ENCODE data around the gene AFF3.

The AFF3 gene

DNA sequence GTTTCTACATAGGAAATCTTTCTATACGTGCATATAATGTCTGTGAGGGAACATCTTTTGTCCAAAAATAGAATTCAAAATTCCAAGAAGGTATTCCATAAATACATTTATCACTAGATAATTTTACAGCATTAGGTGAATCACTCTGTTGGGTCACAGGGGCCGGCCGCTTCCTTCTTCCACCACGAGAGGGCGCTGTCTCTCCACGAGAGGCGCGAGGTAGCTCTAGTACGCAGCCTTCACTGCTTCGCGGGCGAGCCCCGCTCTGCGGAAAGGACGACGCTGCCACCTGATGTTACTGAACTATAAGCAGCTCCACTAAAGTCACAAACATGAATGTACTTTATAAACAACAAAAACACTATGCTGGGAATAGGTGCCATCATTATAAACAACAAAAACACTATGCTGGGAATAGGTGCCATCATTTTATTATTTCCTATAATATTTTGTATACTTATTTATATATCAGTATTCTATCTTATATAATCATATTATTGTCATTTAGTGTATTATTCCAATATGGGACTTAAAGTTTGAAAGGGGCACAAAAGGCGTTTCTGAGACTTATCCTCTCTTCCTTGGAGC lies 583.2 kb downstream of the AFF3 start:
- TF ChIP-seq, protein P1, sequence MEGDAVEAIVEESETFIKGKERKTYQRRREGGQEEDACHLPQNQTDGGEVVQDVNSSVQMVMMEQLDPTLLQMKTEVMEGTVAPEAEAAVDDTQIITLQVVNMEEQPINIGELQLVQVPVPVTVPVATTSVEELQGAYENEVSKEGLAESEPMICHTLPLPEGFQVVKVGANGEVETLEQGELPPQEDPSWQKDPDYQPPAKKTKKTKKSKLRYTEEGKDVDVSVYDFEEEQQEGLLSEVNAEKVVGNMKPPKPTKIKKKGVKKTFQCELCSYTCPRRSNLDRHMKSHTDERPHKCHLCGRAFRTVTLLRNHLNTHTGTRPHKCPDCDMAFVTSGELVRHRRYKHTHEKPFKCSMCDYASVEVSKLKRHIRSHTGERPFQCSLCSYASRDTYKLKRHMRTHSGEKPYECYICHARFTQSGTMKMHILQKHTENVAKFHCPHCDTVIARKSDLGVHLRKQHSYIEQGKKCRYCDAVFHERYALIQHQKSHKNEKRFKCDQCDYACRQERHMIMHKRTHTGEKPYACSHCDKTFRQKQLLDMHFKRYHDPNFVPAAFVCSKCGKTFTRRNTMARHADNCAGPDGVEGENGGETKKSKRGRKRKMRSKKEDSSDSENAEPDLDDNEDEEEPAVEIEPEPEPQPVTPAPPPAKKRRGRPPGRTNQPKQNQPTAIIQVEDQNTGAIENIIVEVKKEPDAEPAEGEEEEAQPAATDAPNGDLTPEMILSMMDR (IDR thresholded peaks at IDR 0.05; ENCODE audit: borderline replicate concordance, insufficient read depth, low read depth, low read length) = peak; percentile 93
- H3K4me3 ChIP-seq (ENCODE audit: low read depth, low read length) = no peak overlapping the region

DNA sequence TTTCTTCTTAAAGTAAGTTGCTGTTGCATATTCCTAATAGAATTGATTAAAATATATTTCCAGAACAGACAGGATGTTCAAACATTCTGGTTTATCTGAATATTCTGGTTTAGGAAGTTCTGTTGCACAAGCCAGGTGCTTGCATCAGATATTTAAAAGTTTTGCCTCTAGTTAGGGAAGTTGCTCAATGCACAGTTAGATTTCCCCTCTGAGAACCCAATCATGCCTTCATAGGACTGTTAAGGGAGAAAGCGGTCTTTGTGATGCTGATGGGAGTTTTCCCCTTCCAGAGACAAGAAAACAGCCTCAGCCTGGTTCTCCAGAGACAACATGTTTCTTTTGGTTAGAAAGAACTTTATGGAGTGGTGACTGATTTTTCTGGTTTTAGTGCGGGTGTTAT lies 587.0 kb downstream of the AFF3 start:
- TF ChIP-seq, protein P1 (IDR thresholded peaks at IDR 0.05; ENCODE audit: borderline replicate concordance, insufficient read depth, low read depth, low read length) = no peak
- H3K4me3 ChIP-seq (ENCODE audit: low read depth, low read length) = no peak overlapping the region

DNA sequence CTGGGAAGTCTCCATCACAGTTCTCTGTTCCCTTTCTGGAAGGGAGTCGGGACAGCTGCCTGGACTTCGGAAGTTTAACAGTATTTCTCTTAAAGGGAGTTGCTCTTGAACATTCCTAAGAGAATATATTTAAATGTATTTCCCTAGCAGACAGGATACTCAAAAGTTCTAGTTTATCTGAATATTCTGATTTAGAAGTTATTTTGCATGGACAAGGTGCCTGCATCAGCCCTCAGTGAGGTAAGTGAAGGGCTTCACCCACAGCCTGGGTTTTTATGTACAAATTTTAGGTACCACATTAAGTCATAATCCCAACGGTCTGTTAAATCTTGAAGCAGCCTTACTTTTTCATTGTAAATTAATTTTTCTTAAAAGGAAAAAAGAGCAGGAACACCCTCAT lies 587.5 kb downstream of the AFF3 start:
- no peak overlapping the region for H3K4me3 ChIP-seq (ENCODE audit: low read depth, low read length)

DNA sequence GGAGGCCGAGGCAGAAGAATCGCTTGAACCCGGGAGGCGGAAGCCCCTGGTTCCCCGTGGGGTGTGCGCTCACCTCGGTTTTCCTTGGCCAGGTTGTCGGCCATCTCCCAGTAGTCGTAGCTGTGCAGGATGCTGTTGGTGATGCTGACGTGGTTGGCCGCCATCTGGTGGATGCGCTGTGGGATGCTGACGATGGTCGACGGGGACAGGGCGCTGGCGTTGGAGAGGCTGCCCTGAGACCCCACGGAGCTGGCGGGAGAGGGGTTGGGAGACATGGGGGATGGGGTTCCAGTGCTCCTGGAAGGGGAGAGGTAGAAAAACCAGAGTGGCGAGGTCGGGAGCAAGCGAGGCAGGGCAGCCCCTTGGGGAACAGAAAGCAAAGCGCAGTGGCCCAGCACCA lies 588.2 kb downstream of the AFF3 start:
- TF ChIP-seq, protein P1 (IDR thresholded peaks at IDR 0.05; ENCODE audit: borderline replicate concordance, insufficient read depth, low read depth, low read length) = no peak
- H3K4me3 ChIP-seq (ENCODE audit: low read depth, low read length) = no peak overlapping the region

More for the DNA sequence above, 587.5 kb downstream of the AFF3 start:
- TF ChIP-seq, protein P1 (IDR thresholded peaks at IDR 0.05; ENCODE audit: borderline replicate concordance, insufficient read depth, low read depth, low read length) = no peak

DNA sequence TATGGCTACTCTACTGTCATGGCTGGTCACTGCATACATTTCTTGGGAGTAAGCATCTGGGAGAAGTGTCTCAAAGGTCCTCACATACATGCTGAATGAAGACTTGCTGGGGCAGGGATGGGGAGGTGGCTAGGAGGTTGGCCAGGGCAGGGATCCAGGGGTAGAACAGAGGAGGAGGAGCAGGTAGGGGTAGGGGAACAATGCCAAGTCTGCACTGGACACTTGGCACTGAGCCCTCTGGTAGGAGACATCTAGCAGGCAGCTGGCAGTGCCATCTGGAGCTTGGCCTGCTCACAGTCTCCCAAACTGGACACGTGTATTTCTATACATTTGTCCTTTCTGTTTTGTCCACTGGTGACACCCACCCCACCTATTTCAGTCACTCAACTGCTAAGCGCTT lies 589.9 kb downstream of the AFF3 start:
- no peak overlapping the region for H3K4me3 ChIP-seq (ENCODE audit: low read depth, low read length)
- TF ChIP-seq, protein P1 (IDR thresholded peaks at IDR 0.05; ENCODE audit: borderline replicate concordance, insufficient read depth, low read depth, low read length) = no peak

DNA sequence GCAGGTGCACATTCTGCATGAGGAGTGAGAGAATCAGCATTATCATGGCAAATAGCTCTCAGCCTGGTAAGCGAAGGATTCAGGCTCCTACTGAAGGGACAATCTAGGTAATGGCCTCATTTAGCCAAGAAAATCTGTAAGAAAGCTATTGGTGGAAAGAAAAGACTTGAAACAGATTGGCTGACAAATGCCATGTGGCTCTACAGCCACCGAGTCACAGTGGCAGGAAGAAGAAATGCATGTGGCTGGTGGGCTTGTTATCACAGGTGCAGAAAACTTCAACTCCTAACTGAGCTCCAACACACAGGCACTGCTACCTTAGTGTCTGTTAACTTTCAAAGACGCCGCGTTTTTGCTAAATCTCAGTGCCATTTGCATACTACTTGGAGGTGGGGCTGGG lies 592.0 kb downstream of the AFF3 start:
- H3K4me3 ChIP-seq (ENCODE audit: low read depth, low read length) = no peak overlapping the region
- TF ChIP-seq, protein P1 (IDR thresholded peaks at IDR 0.05; ENCODE audit: borderline replicate concordance, insufficient read depth, low read depth, low read length) = no peak

DNA sequence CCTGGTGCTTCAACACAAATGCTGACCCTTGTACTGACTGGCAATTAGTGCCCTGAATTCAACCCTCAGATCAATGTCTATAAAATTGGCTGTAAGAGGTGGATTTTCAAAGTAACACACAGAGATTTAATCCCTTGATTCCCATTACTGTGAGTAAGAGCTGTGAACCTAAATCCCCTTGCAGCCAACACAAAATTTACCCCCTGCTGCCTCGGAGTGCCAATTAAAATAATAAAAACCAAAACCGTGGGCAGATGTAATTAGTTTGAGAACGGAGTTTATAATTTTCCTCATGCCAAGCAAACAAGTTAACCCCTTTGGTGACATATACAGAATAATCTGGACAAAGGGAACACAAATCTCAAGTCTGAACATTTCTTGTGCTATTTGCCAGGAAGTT lies 596.8 kb downstream of the AFF3 start:
- H3K4me3 ChIP-seq (ENCODE audit: low read depth, low read length) = no peak overlapping the region
- TF ChIP-seq, protein P1 (IDR thresholded peaks at IDR 0.05; ENCODE audit: borderline replicate concordance, insufficient read depth, low read depth, low read length) = no peak

All from GM12875 (cell line).